Measurements from ENCODE around the gene SLC22A17. TPM values are rescaled to one million over a fixed set of nuclear protein-coding genes. Genes with fewer than 3 reads are reported as not detected.

The SLC22A17 gene
- total and polyA plus RNA-seq, 2 experiments from 2014 or later: 44.4 to 62.9 TPM

DNA sequence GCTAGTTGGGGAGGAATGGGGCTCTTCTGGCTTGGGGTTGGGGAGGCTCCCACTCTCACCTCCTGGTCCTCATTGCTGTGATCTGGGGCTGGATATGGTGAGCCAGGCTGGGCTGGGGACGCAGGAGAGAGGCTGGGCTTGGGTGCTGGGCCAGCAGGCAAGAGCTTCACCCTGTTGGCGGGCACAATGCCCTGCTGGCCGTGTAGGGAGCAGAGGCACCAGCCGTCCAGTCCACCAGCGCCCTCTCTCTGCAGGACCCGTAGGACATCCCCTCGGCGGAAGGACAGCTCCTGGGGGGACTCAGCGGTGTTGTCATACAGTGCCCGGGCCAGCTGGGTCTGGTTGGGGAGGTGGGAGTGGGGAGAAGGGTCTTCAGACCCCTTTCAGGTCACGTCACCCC, 7.8 kb upstream of the SLC22A17 start:
- H3K9me2 ChIP-seq (replicated peaks; ENCODE audit: insufficient read depth): no peaks in the 10 kb centered on the region
- no peaks in the 10 kb centered on the region for H3K9me3 ChIP-seq (ENCODE audit: low read depth)
- peaks cover 14% of the 10 kb centered on the region for H4K20me1 ChIP-seq (ENCODE audit: insufficient read depth, poor library complexity, severe bottlenecking)
- H3K4me1 ChIP-seq (ENCODE audit: insufficient read depth): peaks cover 7% of the 10 kb centered on the region
- H2AFZ ChIP-seq: no peak overlapping the region
- H3K4me3 ChIP-seq: no peak overlapping the region
- H3K79me2 ChIP-seq: peaks cover 41% of the 10 kb centered on the region
- no peak overlapping the region for H3K4me2 ChIP-seq
- no peak overlapping the region for H3K27ac ChIP-seq
- no peak for DNase-seq (ENCODE audit: low spot score)
- WGBS (ENCODE audit: low lambda C conversion rate, missing lambda C conversion rate): 84% methylated on average over 11 of the region's 11 CpGs
- no peaks in the 10 kb centered on the region for H3K36me3 ChIP-seq (replicated peaks; ENCODE audit: insufficient read depth, low read depth)
- H3K27me3 ChIP-seq: no peaks in the 10 kb centered on the region
- TF ChIP-seq CTCF (IDR thresholded peaks at IDR 0.05; ENCODE audit: poor library complexity): no peak

GRCh38 chr14:23359722-23360447, 7.2 kb upstream of the SLC22A17 start:
- no peaks in the 10 kb centered on the region for H3K27me3 ChIP-seq
- DNase-seq (ENCODE audit: low spot score): no peak
- TF ChIP-seq EZH2phosphoT487 (IDR thresholded peaks at IDR 0.05; ENCODE audit: low read depth, severe bottlenecking, unreplicated experiment) (no peak), CTCF (IDR thresholded peaks at IDR 0.05; ENCODE audit: poor library complexity) (no peak), EZH2 (IDR thresholded peaks at IDR 0.05; ENCODE audit: borderline replicate concordance) (no peak)
- H4K20me1 ChIP-seq (ENCODE audit: insufficient read depth, poor library complexity, severe bottlenecking): peaks cover 14% of the 10 kb centered on the region
- H3K27ac ChIP-seq: no peak overlapping the region
- H3K79me2 ChIP-seq: peaks cover 38% of the 10 kb centered on the region
- no peaks in the 10 kb centered on the region for H3K36me3 ChIP-seq (replicated peaks; ENCODE audit: insufficient read depth, low read depth)
- 91% methylated on average over 19 of the region's 22 CpGs for WGBS (ENCODE audit: low lambda C conversion rate, missing lambda C conversion rate)
- no peak overlapping the region for H2AFZ ChIP-seq
- no peak overlapping the region for H3K4me2 ChIP-seq
- H3K9me2 ChIP-seq (replicated peaks; ENCODE audit: insufficient read depth): no peaks in the 10 kb centered on the region
- H3K4me1 ChIP-seq (ENCODE audit: insufficient read depth): peaks cover 7% of the 10 kb centered on the region
- no peak overlapping the region for H3K4me3 ChIP-seq
- H3K9me3 ChIP-seq (ENCODE audit: low read depth): no peaks in the 10 kb centered on the region

- no peak overlapping the region for H3K4me2 ChIP-seq
- H3K9me2 ChIP-seq (replicated peaks; ENCODE audit: insufficient read depth): no peaks in the 10 kb centered on the region
- no peaks in the 10 kb centered on the region for H3K9me3 ChIP-seq (ENCODE audit: low read depth)
- H3K27ac ChIP-seq: no peak overlapping the region
- peaks cover 31% of the 10 kb centered on the region for H3K79me2 ChIP-seq
- no peak for DNase-seq (ENCODE audit: low spot score)
- TF ChIP-seq EZH2 (IDR thresholded peaks at IDR 0.05; ENCODE audit: borderline replicate concordance) (no peak), EZH2phosphoT487 (IDR thresholded peaks at IDR 0.05; ENCODE audit: low read depth, severe bottlenecking, unreplicated experiment) (no peak), CTCF (IDR thresholded peaks at IDR 0.05; ENCODE audit: poor library complexity) (no peak)
- 87% methylated on average over 7 of the region's 11 CpGs for WGBS (ENCODE audit: low lambda C conversion rate, missing lambda C conversion rate)
- no peak overlapping the region for H3K4me3 ChIP-seq
- H3K27me3 ChIP-seq: no peaks in the 10 kb centered on the region
- H3K36me3 ChIP-seq (replicated peaks; ENCODE audit: insufficient read depth, low read depth): no peaks in the 10 kb centered on the region
- H3K4me1 ChIP-seq (ENCODE audit: insufficient read depth): peaks cover 6% of the 10 kb centered on the region
- H2AFZ ChIP-seq: no peak overlapping the region
- H4K20me1 ChIP-seq (ENCODE audit: insufficient read depth, poor library complexity, severe bottlenecking): peaks cover 14% of the 10 kb centered on the region
Observed at GRCh38 chr14:23359167-23359626, 6.5 kb upstream of the SLC22A17 start.

Data from hepatocyte (in vitro differentiated cells).